Keratinocyte (primary cell): ENCODE data around the gene LRRC52. TPM values are rescaled to one million over a fixed set of nuclear protein-coding genes. Genes with fewer than 3 reads are reported as not detected.

Source experiments
- DNase-seq: peaks from one replicate; pipeline ENCODE4 v3.0.0-alpha.2; 2011; ENCODE audit warnings: low read depth, missing footprints, low spot score
- FAIRE-seq: peaks from 2 replicates; lab custom pipeline; 2011; peaks lifted over from hg19 to GRCh38; lab: Jason Lieb, UNC
- H2AFZ ChIP-seq: 2 replicates; pipeline ENCODE4 v1.6.0; 2012; ENCODE audit warnings: low read length, control low read depth, inconsistent platforms; ENCODE audit not compliant: control insufficient read depth
- H3K27ac ChIP-seq: 2 replicates; pipeline ENCODE4 v1.5.1; 2011; ENCODE audit warnings: low read length; ENCODE audit not compliant: control insufficient read depth, insufficient read depth
- H3K27me3 ChIP-seq: 3 replicates; pipeline ENCODE4 v1.6.0; 2011; ENCODE audit warnings: low read length; ENCODE audit not compliant: control insufficient read depth, insufficient read depth; ENCODE audit errors: extremely low read depth
- H3K36me3 ChIP-seq, 2 experiments: 2 replicates in 1 of 2; 3 replicates in 1 of 2; pipeline ENCODE4 v1.5.1; 2011; ENCODE audit warnings: low read length in 2 of 2, mild to moderate bottlenecking in 1 of 2; ENCODE audit not compliant: control insufficient read depth in 2 of 2, insufficient read depth in 2 of 2; ENCODE audit errors: extremely low read depth in 1 of 2
- H3K4me1 ChIP-seq: 3 replicates; pipeline ENCODE4 v1.5.1; 2011; ENCODE audit warnings: low read length; ENCODE audit not compliant: control insufficient read depth, insufficient read depth; ENCODE audit errors: extremely low read depth
- H3K4me2 ChIP-seq: 3 replicates; pipeline ENCODE4 v1.6.0; 2011; ENCODE audit warnings: low read depth, low read length; ENCODE audit not compliant: control insufficient read depth, insufficient read depth; ENCODE audit errors: extremely low read depth
- H3K4me3 ChIP-seq, 3 experiments: fragments of 200-600 bp in 1 of 3; sonication (generic) in 1 of 3; 2 replicates in 2 of 3; 3 replicates in 1 of 3; pipeline ENCODE4 v1.5.1; 2011 to 2016; ENCODE audit warnings: low read length in 3 of 3, mild to moderate bottlenecking in 3 of 3, control low read depth in 2 of 3, inconsistent platforms in 1 of 3, low read depth in 1 of 3, mixed read lengths in 1 of 3, mixed run types in 1 of 3, moderate library complexity in 1 of 3; ENCODE audit not compliant: control insufficient read depth in 2 of 3, insufficient read depth in 2 of 3; ENCODE audit errors: extremely low read depth in 1 of 3
- H3K79me2 ChIP-seq: 2 replicates; pipeline ENCODE4 v1.6.0; 2012; ENCODE audit warnings: low read length; ENCODE audit not compliant: control insufficient read depth, insufficient read depth
- H3K9ac ChIP-seq: 3 replicates; pipeline ENCODE4 v1.6.0; 2011; ENCODE audit warnings: low read length; ENCODE audit not compliant: control insufficient read depth, insufficient read depth; ENCODE audit errors: extremely low read depth
- H3K9me1 ChIP-seq: 3 replicates; pipeline ENCODE4 v1.6.0; 2011; ENCODE audit warnings: low read length; ENCODE audit not compliant: control insufficient read depth, insufficient read depth; ENCODE audit errors: extremely low read depth
- H3K9me3 ChIP-seq: 2 replicates; pipeline ENCODE4 v1.5.1; 2012; ENCODE audit warnings: low read depth, low read length; ENCODE audit not compliant: control insufficient read depth
- H4K20me1 ChIP-seq: 3 replicates; pipeline ENCODE4 v1.6.0; 2011; ENCODE audit warnings: low read length; ENCODE audit not compliant: control insufficient read depth, insufficient read depth; ENCODE audit errors: extremely low read depth
- CTCF ChIP-seq, 3 experiments: IDR thresholded peaks in 1 of 3; conservative IDR thresholded peaks in 1 of 3; optimal IDR thresholded peaks in 1 of 3; 2 replicates in 2 of 3; 3 replicates in 1 of 3; pipeline versions ENCODE3 to v1.5.1; 2011; ENCODE audit warnings: low read length in 3 of 3, mild to moderate bottlenecking in 3 of 3, moderate library complexity in 2 of 3, control low read depth in 1 of 3, inconsistent platforms in 1 of 3; ENCODE audit not compliant: insufficient read depth in 2 of 3; ENCODE audit errors: extremely low read depth in 1 of 3
- EZH2 ChIP-seq: IDR thresholded peaks from one replicate; pipeline ENCODE4 v1.6.1; 2012; ENCODE audit warnings: inconsistent platforms, mild to moderate bottlenecking, low read length, moderate library complexity
- dilution Hi-C: fragments of 300-500 bp; cut with MboI; formaldehyde crosslinking; loops from one replicate; pipeline ENCODE4 v1.7.0; 2020; ENCODE audit warnings: low sequenced_read_pairs; ENCODE audit not compliant: extremely low pct_ligation_motif_present
- polyA plus RNA-seq, 5 experiments: library from polyadenylated mRNA; depleted of rRNA in 3 of 5; stranded (reverse) in 3 of 5; stranded (forward) in 1 of 5; unstranded in 1 of 5; fragments of >200 nt; gene quantifications; 1 replicate in 1 of 5; 2 replicates in 3 of 5; 3 replicates in 1 of 5; pipeline versions ENCODE4 v1.2.1 to v1.2.3, GENCODE V29; 2011 to 2012; ENCODE audit warnings: missing spikeins in 2 of 5, low read depth in 1 of 5, low replicate concordance in 1 of 5

LRRC52 gene
- polyA plus RNA-seq, 1 donor (not counting 4 experiments of a cell fraction or from before 2014, with no cell fraction given), result not detected

- Histone ChIP-seq H3K36me3 (no peaks in the 10 kb centered on the region), H3K9me1 (no peaks in the 10 kb centered on the region), H3K4me2 (no peak overlapping the region), H3K27ac (no peak overlapping the region), H3K9me3 (no peaks in the 10 kb centered on the region), H3K79me2 (no peaks in the 10 kb centered on the region), H3K4me1 (no peaks in the 10 kb centered on the region), H4K20me1 (no peaks in the 10 kb centered on the region), H3K9ac (no peak overlapping the region), H2AFZ (no peak overlapping the region), H3K4me3 (no peak overlapping the region), H3K27me3 (no peaks in the 10 kb centered on the region)
- dilution Hi-C loops, result no loop called here
- no peak for DNase-seq
- no peak for FAIRE-seq
- TF ChIP-seq CTCF (optimal IDR thresholded peaks at IDR 0.05 in 1 of 3, IDR thresholded peaks at IDR 0.05 in 1 of 3, conservative IDR thresholded peaks at IDR 0.05 in 1 of 3; ENCODE audit: extremely low read depth in 1 of 3, insufficient read depth in 2 of 3, low read length in 3 of 3), result no peak
Observed at GRCh38 chr1:165532053-165532452, 11.7 kb upstream of the LRRC52 start.

- dilution Hi-C loops, result no loop called here
- Histone ChIP-seq H3K4me2 (no peak overlapping the region), H2AFZ (no peak overlapping the region), H3K27ac (no peak overlapping the region), H3K4me1 (no peaks in the 10 kb centered on the region), H3K79me2 (no peaks in the 10 kb centered on the region), H3K9me1 (no peaks in the 10 kb centered on the region), H3K36me3 (no peaks in the 10 kb centered on the region), H4K20me1 (no peaks in the 10 kb centered on the region), H3K9ac (no peak overlapping the region), H3K9me3 (no peaks in the 10 kb centered on the region), H3K27me3 (no peaks in the 10 kb centered on the region), H3K4me3 (no peak overlapping the region)
- DNase-seq (no peak), FAIRE-seq (no peak)
- TF ChIP-seq EZH2 (no peak), CTCF (optimal IDR thresholded peaks at IDR 0.05 in 1 of 3, IDR thresholded peaks at IDR 0.05 in 1 of 3, conservative IDR thresholded peaks at IDR 0.05 in 1 of 3; ENCODE audit: extremely low read depth in 1 of 3, insufficient read depth in 2 of 3, low read length in 3 of 3) (no peak)
Observed at GRCh38 chr1:165533254-165533653, 10.5 kb upstream of the LRRC52 start.
